ENCODE measurements around the gene STYXL2.

- TF ChIP-seq MAX (IDR thresholded peaks at IDR 0.05) (no peak), TAF1 (IDR thresholded peaks at IDR 0.05; ENCODE audit: low read depth) (no peak), RAD21 (IDR thresholded peaks at IDR 0.05; ENCODE audit: low read depth) (no peak), EP300 (IDR thresholded peaks at IDR 0.05; ENCODE audit: borderline replicate concordance) (no peak), CEBPB (IDR thresholded peaks at IDR 0.05) (no peak), YY1 (IDR thresholded peaks at IDR 0.05; ENCODE audit: low read depth) (no peak), NFIC (IDR thresholded peaks at IDR 0.05) (no peak), CREB1 (IDR thresholded peaks at IDR 0.05; ENCODE audit: low read depth) (no peak), ZBTB7A (IDR thresholded peaks at IDR 0.05; ENCODE audit: low read depth) (no peak), FOXM1 (IDR thresholded peaks at IDR 0.05; ENCODE audit: borderline replicate concordance, low read depth) (no peak)
These were observed 22.3 kb downstream of the STYXL2 start for GRCh38 chr1:167116174-167116573.
